22Rv1 (cell line): Measurements from ENCODE around the gene PAAF1.

Source experiments
- CTCF ChIP-seq: fragments of 450-650 bp; IDR thresholded peaks from 2 replicates; pipeline ENCODE4 v1.5.1; 2017; ENCODE audit warnings: mild to moderate bottlenecking
- ZFX ChIP-seq: fragments of 450-650 bp; IDR thresholded peaks from 2 replicates; pipeline ENCODE4 v1.6.1; 2017; ENCODE audit warnings: antibody characterized with exemption, borderline replicate concordance

DNA sequence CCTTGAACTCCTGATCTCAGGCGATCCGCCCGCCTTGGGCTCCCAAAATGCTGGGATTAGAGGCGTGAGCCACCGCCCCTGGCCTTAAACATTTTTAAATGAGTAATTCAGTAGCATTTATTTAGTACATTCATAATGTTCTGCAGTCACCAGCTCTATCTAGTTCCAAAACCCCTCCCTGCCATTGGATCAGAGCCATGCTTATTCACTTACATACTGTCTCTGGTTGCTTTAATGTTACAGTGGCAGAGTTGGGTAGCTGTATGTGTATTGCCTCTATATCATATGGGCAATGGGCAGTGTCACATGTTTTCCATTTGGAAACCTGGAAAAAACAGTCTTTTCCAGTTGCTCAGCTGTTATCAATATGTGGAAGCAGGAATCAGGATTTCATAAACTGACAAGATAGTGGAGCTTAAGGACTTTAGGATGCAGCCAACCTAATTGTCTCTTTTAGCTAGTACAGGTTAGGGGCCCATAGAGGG is 10.7 kb upstream of the PAAF1 start:
- TF ChIP-seq CTCF = no peak
- TF ChIP-seq ZFX = no peak
